Mesenchymal stem cell (in vitro differentiated cells and primary cell): Measurements from ENCODE around the gene KITLG.
A peak's percentile ranks its signal among the peaks of the same experiment; 100 is the strongest.

Source experiments
- DNase-seq: peaks from one replicate; pipeline ENCODE4 v3.0.0-alpha.2; 2013
- H2AFZ ChIP-seq: one replicate; pipeline ENCODE4 v1.6.1; 2013; ENCODE audit warnings: low read depth, mild to moderate bottlenecking, control low read depth, inconsistent platforms, low read length, moderate library complexity
- H2AK5ac ChIP-seq: 2 replicates; pipeline ENCODE4 v1.6.1; 2013; ENCODE audit warnings: low read length, moderate library complexity, mild to moderate bottlenecking, inconsistent platforms; ENCODE audit not compliant: severe bottlenecking
- H2BK120ac ChIP-seq: one replicate; pipeline ENCODE4 v1.6.1; 2013; ENCODE audit warnings: low read depth, mild to moderate bottlenecking, inconsistent platforms, low read length, moderate library complexity
- H2BK12ac ChIP-seq, 2 experiments: one replicate each; pipeline ENCODE4 v1.6.1; 2013; ENCODE audit warnings: inconsistent platforms in 2 of 2, low read length in 2 of 2, mild to moderate bottlenecking in 2 of 2, moderate library complexity in 2 of 2, control low read depth in 1 of 2
- H2BK15ac ChIP-seq: one replicate; pipeline ENCODE4 v1.6.1; 2013; ENCODE audit warnings: mild to moderate bottlenecking, low read depth, inconsistent platforms; ENCODE audit not compliant: poor library complexity, severe bottlenecking
- H2BK5ac ChIP-seq: 2 replicates; pipeline ENCODE4 v1.6.1; 2013; ENCODE audit warnings: low read depth, mild to moderate bottlenecking, low read length, control low read depth, inconsistent platforms; ENCODE audit not compliant: poor library complexity, severe bottlenecking
- H3K14ac ChIP-seq, 2 experiments: one replicate each; pipeline ENCODE4 v1.6.1; 2013; ENCODE audit warnings: inconsistent platforms in 2 of 2, low read length in 2 of 2, control low read depth in 1 of 2, mild to moderate bottlenecking in 1 of 2, moderate library complexity in 1 of 2
- H3K18ac ChIP-seq, 2 experiments: one replicate each; pipeline ENCODE4 v1.6.1; 2013; ENCODE audit warnings: inconsistent platforms in 2 of 2, low read length in 2 of 2, control low read depth in 1 of 2, low read depth in 1 of 2, mild to moderate bottlenecking in 1 of 2
- H3K23ac ChIP-seq, 2 experiments: one replicate each; pipeline ENCODE4 v1.6.1; 2013; ENCODE audit warnings: inconsistent platforms in 2 of 2, low read length in 2 of 2, mild to moderate bottlenecking in 2 of 2, moderate library complexity in 2 of 2, control low read depth in 1 of 2
- H3K27ac ChIP-seq: 2 replicates; pipeline ENCODE4 v1.5.1; 2013; ENCODE audit warnings: mild to moderate bottlenecking, moderate library complexity, low read length, control low read depth, inconsistent platforms; ENCODE audit not compliant: poor library complexity, severe bottlenecking
- H3K27me3 ChIP-seq, 2 experiments: 2 replicates each; pipeline versions ENCODE4 v1.6.1 to v1.7.0; 2013; ENCODE audit warnings: low read length in 2 of 2, mild to moderate bottlenecking in 2 of 2, moderate library complexity in 2 of 2, control low read depth in 1 of 2, inconsistent platforms in 1 of 2; ENCODE audit not compliant: control insufficient read depth in 1 of 2, insufficient read depth in 1 of 2
- H3K36me3 ChIP-seq, 2 experiments: 2 replicates each; pipeline versions ENCODE4 v1.6.1 to v1.7.0; 2013; ENCODE audit warnings: low read length in 2 of 2, control low read depth in 1 of 2, inconsistent platforms in 1 of 2, low read depth in 1 of 2, mild to moderate bottlenecking in 1 of 2; ENCODE audit not compliant: insufficient read depth in 2 of 2, control insufficient read depth in 1 of 2
- H3K4ac ChIP-seq, 2 experiments: one replicate each; pipeline ENCODE4 v1.6.1; 2013; ENCODE audit warnings: inconsistent platforms in 2 of 2, low read length in 2 of 2, mild to moderate bottlenecking in 2 of 2, moderate library complexity in 2 of 2, control low read depth in 1 of 2, low read depth in 1 of 2
- H3K4me1 ChIP-seq: 2 replicates; pipeline ENCODE4 v1.6.1; 2013; ENCODE audit warnings: low read depth, low read length, control low read depth; ENCODE audit not compliant: control insufficient read depth, insufficient read depth
- H3K4me2 ChIP-seq: 2 replicates; pipeline ENCODE4 v1.6.1; 2013; ENCODE audit warnings: low read length, mild to moderate bottlenecking, inconsistent platforms; ENCODE audit not compliant: poor library complexity, severe bottlenecking
- H3K4me3 ChIP-seq, 2 experiments: 2 replicates each; pipeline versions ENCODE4 v1.5.1 to v1.7.0; 2013; ENCODE audit warnings: low read length in 2 of 2, mild to moderate bottlenecking in 2 of 2, control low read depth in 1 of 2, low read depth in 1 of 2; ENCODE audit not compliant: insufficient read depth in 1 of 2
- H3K79me1 ChIP-seq: replicated peaks from 2 replicates; pipeline ENCODE4 v1.6.1; 2013; ENCODE audit warnings: mild to moderate bottlenecking, control low read depth, low read length, inconsistent platforms; ENCODE audit not compliant: poor library complexity, severe bottlenecking
- H3K9ac ChIP-seq: 2 replicates; pipeline ENCODE4 v1.7.0; 2013; ENCODE audit warnings: mild to moderate bottlenecking, low read length, moderate library complexity
- H3K9me3 ChIP-seq: 2 replicates; pipeline ENCODE4 v1.7.0; 2013; ENCODE audit warnings: mild to moderate bottlenecking, low read length; ENCODE audit not compliant: control insufficient read depth
- H4K8ac ChIP-seq: one replicate; pipeline ENCODE4 v1.6.1; 2013; ENCODE audit warnings: inconsistent platforms, mild to moderate bottlenecking, low read length, moderate library complexity
- H4K91ac ChIP-seq: one replicate; pipeline ENCODE4 v1.6.1; 2013; ENCODE audit warnings: mild to moderate bottlenecking, low read length, inconsistent platforms
- WGBS: methylation state at CpG from one replicate; pipeline ENCODE4 v1.1.7; 2013; ENCODE audit warnings: mixed read lengths; 5-methylcytosine and 5-hydroxymethylcytosine counted together

The KITLG gene

DNA sequence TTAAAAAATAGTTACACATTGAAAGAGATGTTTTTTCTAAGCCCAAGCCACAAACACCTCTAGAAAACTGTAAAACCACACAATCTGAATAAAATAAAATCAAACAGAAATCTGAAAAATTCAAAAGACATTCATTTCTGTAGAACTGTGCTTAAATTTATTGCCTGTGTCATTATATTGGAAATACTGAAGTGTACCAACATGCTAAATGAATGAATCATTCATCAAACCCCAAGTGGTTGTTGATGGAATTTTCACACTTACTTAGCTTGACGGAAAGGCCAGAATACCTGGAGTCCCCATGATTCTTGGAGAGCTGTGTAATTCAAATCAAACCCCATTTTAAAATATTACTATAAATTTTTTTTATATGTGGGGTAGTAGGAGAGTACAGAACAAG lies 2.7 kb downstream of the KITLG start:
- H3K36me3 ChIP-seq, result no peaks in the 10 kb centered on the region
- no peak overlapping the region for H4K91ac ChIP-seq
- H2BK120ac ChIP-seq, result no peak overlapping the region
- H2BK12ac ChIP-seq, result no peak overlapping the region
- no peak overlapping the region for H4K8ac ChIP-seq
- H3K4me3 ChIP-seq, result peak overlapping the region in 1 of 2 experiments; percentile 96
- H3K9me3 ChIP-seq, result no peaks in the 10 kb centered on the region
- no CpG with 5 or more reads among the region's 1 CpG for WGBS
- H3K4me2 ChIP-seq, result no peak overlapping the region
- H3K4ac ChIP-seq, result no peak overlapping the region
- peaks cover 1% of the 10 kb centered on the region for H3K4me1 ChIP-seq
- H2AK5ac ChIP-seq, result no peak overlapping the region
- no peak overlapping the region for H2BK15ac ChIP-seq
- H3K9ac ChIP-seq, result peak overlapping the region; percentile 93
- no peak overlapping the region for H3K27ac ChIP-seq
- no peak overlapping the region for H2AFZ ChIP-seq
- no peaks in the 10 kb centered on the region for H3K27me3 ChIP-seq
- no peak overlapping the region for H3K23ac ChIP-seq
- no peak overlapping the region for H2BK5ac ChIP-seq
- H3K18ac ChIP-seq, result no peak overlapping the region
- peak; percentile 53 for DNase-seq
- peaks cover 13% of the 10 kb centered on the region for H3K79me1 ChIP-seq
- H3K14ac ChIP-seq, result no peak overlapping the region

DNA sequence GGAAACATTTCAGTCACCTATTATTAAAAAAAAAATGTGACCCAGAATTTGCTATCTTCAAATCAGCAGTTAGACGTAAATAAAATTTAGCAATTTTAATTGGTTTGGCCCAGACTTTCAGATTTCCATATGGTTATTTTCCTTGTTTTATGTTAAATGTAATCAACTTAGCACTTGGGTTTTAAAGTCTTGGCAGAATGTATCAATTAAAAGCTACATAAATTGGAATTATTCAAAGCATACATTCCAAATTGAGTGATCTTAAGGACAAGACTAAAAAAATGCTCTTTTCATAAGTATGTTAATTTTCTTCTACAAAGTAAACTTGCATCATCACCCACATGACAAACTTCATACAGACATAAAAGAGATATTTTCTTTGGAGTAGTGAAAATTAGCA lies 3.4 kb downstream of the KITLG start:
- Histone ChIP-seq H2BK15ac (no peak overlapping the region), H4K91ac (no peak overlapping the region), H3K9me3 (no peaks in the 10 kb centered on the region), H3K4me1 (peaks cover 1% of the 10 kb centered on the region), H3K27ac (no peak overlapping the region), H4K8ac (no peak overlapping the region), H2BK5ac (no peak overlapping the region), H3K14ac (no peak overlapping the region), H3K79me1 (peaks cover 13% of the 10 kb centered on the region), H3K18ac (no peak overlapping the region), H3K4me2 (no peak overlapping the region), H3K9ac (peak overlapping the region; percentile 93), H3K4ac (no peak overlapping the region), H3K27me3 (no peaks in the 10 kb centered on the region), H2AK5ac (no peak overlapping the region), H2BK120ac (no peak overlapping the region), H2AFZ (no peak overlapping the region), H3K4me3 (peak overlapping the region in 1 of 2 experiments; percentile 96), H2BK12ac (no peak overlapping the region), H3K36me3 (no peaks in the 10 kb centered on the region), H3K23ac (no peak overlapping the region)
- WGBS, result no CpG with 5 or more reads among the region's 1 CpG
- no peak for DNase-seq

DNA sequence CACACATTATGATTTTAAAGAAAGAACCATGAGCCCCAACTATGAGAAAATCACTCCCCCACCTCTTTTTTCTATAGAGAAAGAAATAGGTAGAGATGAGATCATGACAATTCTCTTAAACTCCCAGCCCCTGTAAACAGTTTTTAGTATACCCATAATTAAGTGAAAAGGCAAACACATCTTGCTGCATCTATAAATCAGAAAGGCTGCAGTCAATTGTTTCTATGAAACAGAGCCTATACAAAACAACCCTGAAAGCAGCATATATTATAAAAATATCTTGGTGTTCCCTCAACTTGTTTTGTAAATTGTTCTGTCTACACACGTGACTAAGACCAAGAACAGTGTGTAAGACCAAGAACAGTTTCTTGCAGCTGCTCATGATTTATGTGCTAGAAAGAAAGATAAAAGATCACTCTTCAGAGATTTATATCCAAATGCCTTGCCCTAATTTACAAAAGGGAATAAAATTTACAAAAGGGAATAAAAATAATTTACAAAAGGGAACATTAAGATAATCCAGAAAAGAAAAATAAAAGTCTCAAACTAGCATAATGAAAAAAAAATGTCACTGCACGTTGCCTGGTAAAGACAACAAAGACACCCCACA lies 4.8 kb downstream of the KITLG start:
- Histone ChIP-seq H3K4me2 (no peak overlapping the region), H2AFZ (no peak overlapping the region), H3K23ac (no peak overlapping the region), H4K91ac (no peak overlapping the region), H4K8ac (no peak overlapping the region), H3K27ac (no peak overlapping the region), H3K27me3 (no peaks in the 10 kb centered on the region), H3K36me3 (no peaks in the 10 kb centered on the region), H3K4me3 (no peak overlapping the region), H3K4ac (no peak overlapping the region), H2BK15ac (no peak overlapping the region), H3K4me1 (peaks cover 1% of the 10 kb centered on the region), H3K14ac (no peak overlapping the region), H3K18ac (no peak overlapping the region), H2AK5ac (no peak overlapping the region), H2BK120ac (no peak overlapping the region), H3K9ac (peak overlapping the region; percentile 93), H3K79me1 (peaks cover 13% of the 10 kb centered on the region), H2BK12ac (no peak overlapping the region), H2BK5ac (no peak overlapping the region), H3K9me3 (no peaks in the 10 kb centered on the region)
- DNase-seq, result no peak
- WGBS, result no CpG with 5 or more reads among the region's 2 CpGs

DNA sequence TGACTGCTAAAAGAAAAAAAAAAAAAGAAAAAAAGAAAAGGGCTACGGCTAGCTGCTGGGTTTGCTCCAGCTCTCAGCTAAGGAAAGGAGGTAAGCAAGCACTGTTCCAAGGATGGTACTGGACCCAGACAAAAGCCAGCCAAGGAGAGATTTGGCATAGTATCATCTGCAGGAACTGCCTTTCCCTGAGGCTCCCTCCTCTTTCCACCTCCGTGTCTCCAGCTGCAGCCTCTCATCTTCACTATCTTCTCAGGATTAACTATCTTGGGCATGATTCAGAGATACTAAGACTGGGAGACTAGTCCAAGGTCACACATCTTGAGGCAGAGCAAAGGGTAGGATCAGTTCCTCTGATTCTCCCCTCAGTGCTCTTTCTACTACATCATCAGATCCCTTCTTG lies 6.0 kb downstream of the KITLG start:
- H2BK15ac ChIP-seq, result no peak overlapping the region
- WGBS, result 43% methylated on average over 2 of the region's 2 CpGs

More for the DNA sequence above, 6.0 kb downstream of the KITLG start:
- Histone ChIP-seq H3K18ac (peak overlapping the region; percentile 16 to 40), H3K36me3 (no peaks in the 10 kb centered on the region), H2BK5ac (no peak overlapping the region), H3K79me1 (peaks cover 12% of the 10 kb centered on the region), H3K4me3 (peak overlapping the region in 1 of 2 experiments; percentile 63), H3K4me2 (no peak overlapping the region), H3K27me3 (no peaks in the 10 kb centered on the region), H2BK120ac (no peak overlapping the region), H4K91ac (no peak overlapping the region), H3K4ac (no peak overlapping the region), H3K23ac (no peak overlapping the region), H3K4me1 (peaks cover 1% of the 10 kb centered on the region), H3K14ac (no peak overlapping the region), H4K8ac (peak overlapping the region; percentile 71), H2AFZ (no peak overlapping the region), H2AK5ac (no peak overlapping the region), H3K9me3 (no peaks in the 10 kb centered on the region), H3K9ac (peak overlapping the region; percentile 93), H3K27ac (no peak overlapping the region), H2BK12ac (peak overlapping the region; percentile 65 to 66)
- DNase-seq, result no peak
